Measurements from ENCODE around the gene KIF22. TPM values are rescaled to one million over a fixed set of nuclear protein-coding genes. Genes with fewer than 3 reads are reported as not detected.
A peak's percentile ranks its signal among the peaks of the same experiment; 100 is the strongest.
"Not testable (repeated sequence)": the region's sequence is repeated elsewhere in the genome, so short reads cannot be mapped to it uniquely, and the experiment has no call there.

The KIF22 gene
- total RNA-seq, 1 donor from 2014 or later, result 43.0 TPM

GRCh38 chr16:29766571-29766970 lies 24.0 kb upstream of the KIF22 start:
- DNase-seq, result no peak

GRCh38 chr16:29767062-29767461 lies 23.5 kb upstream of the KIF22 start:
- no peak for DNase-seq

- DNase-seq, result no peak
Observed at GRCh38 chr16:29769507-29769906, 21.0 kb upstream of the KIF22 start.

GRCh38 chr16:29770250-29770929 lies 20.2 kb upstream of the KIF22 start:
- DNase-seq, result no peak

GRCh38 chr16:29772330-29772729 lies 18.2 kb upstream of the KIF22 start:
- DNase-seq, result not testable (repeated sequence)

GRCh38 chr16:29774730-29775129 lies 15.8 kb upstream of the KIF22 start:
- DNase-seq, result no peak

- no peak for DNase-seq
Observed at GRCh38 chr16:29775742-29776408, 14.7 kb upstream of the KIF22 start.

GRCh38 chr16:29777576-29778350 lies 12.8 kb upstream of the KIF22 start, which contains the start of gene ZG16:
TSS of gene ZG16 (plus strand) at chr16:29778256. CDS start at chr16:29779267, 1,011 bp downstream.
- DNase-seq, result no peak

- peak; percentile 37 for DNase-seq
Observed at GRCh38 chr16:29779474-29779873, 11.1 kb upstream of the KIF22 start.

- not testable (repeated sequence) for DNase-seq
Observed at GRCh38 chr16:29783094-29783953, 7.2 kb upstream of the KIF22 start.

GRCh38 chr16:29784157-29784556 lies 6.4 kb upstream of the KIF22 start:
- DNase-seq, result no peak

GRCh38 chr16:29784901-29785500 lies 5.5 kb upstream of the KIF22 start:
- DNase-seq, result peak; percentile 69

GRCh38 chr16:29787155-29787554 lies 3.4 kb upstream of the KIF22 start:
- DNase-seq, result not testable (repeated sequence)

GRCh38 chr16:29789775-29790182 lies 772 bp upstream of the KIF22 start:
- no peak for DNase-seq

GRCh38 chr16:29790949-29791844 lies 646 bp downstream of the KIF22 start:
- no peak for DNase-seq

GRCh38 chr16:29791845-29792807 lies 1.6 kb downstream of the KIF22 start:
- no peak for DNase-seq

- DNase-seq, result not testable (repeated sequence)
Observed at GRCh38 chr16:29793153-29793552, 2.6 kb downstream of the KIF22 start.

GRCh38 chr16:29794231-29794710 lies 3.7 kb downstream of the KIF22 start:
- no peak for DNase-seq

GRCh38 chr16:29802416-29802935 lies 11.9 kb downstream of the KIF22 start:
- no peak for DNase-seq
